C4-2B (cell line): ENCODE data around the gene AZIN2.

Experiments used
- H3K27ac ChIP-seq: fragments of 450-650 bp; 2 replicates; pipeline ENCODE4 v1.5.1; 2017
- ZFX ChIP-seq: fragments of 450-650 bp; IDR thresholded peaks from 2 replicates; pipeline ENCODE4 v1.6.1; 2017
- TF ChIP-seq, protein P1 (sequence below): fragments of 450-650 bp; conservative IDR thresholded peaks from 2 replicates; pipeline ENCODE4 v1.5.1; 2017; ENCODE audit warnings: mild to moderate bottlenecking

Gene AZIN2

DNA sequence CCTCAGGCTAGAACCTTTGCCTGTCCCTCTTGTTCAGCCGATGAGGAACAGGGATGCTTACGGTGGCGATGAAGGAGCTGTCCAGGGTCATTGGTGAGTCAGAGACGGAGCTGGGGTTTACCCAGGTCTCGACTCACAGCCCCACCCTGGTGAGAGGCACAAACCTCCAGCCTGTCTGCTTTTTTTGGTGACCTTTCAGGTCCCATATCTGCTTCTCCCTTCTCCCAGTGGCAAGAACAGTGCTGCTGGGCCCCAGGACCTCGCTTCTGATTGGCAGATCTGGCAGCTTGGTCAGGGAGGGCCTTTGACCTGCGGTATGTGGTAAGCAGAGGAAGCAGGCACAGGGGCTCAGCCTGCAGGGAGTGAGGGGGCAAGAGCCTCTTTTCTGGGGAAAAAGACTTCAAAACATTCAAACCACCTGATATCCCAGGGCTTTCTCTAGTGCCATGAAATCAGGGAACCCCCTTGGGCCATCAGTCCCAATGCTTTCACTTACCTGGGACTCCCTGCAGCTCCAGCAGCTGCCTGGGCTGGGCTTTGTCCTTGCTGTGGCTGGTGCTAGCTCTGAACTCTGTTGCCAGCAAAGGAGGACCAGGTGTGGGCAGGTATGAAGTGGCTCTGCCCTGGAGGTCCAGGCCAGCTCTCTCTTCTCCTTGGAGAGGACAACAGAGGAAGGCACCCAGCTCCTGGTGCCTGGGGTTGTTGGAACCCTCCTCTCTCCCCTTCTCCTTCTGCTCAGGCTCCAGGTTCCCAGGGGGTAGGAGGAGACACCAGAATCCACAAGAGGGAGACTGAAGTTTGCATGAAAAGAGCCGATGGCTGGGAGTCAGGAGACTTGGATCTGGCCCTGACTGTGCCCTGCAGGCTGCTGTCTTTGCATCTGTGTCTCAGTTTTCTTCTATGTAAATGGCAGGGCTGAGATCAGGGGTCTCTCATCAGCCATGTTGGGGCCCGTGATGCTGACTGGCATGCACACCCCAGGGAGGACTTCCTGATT is 59.5 kb downstream of the AZIN2 start:
- no peak overlapping the region for H3K27ac ChIP-seq
- no peak for TF ChIP-seq ZFX
- TF ChIP-seq, protein P1, sequence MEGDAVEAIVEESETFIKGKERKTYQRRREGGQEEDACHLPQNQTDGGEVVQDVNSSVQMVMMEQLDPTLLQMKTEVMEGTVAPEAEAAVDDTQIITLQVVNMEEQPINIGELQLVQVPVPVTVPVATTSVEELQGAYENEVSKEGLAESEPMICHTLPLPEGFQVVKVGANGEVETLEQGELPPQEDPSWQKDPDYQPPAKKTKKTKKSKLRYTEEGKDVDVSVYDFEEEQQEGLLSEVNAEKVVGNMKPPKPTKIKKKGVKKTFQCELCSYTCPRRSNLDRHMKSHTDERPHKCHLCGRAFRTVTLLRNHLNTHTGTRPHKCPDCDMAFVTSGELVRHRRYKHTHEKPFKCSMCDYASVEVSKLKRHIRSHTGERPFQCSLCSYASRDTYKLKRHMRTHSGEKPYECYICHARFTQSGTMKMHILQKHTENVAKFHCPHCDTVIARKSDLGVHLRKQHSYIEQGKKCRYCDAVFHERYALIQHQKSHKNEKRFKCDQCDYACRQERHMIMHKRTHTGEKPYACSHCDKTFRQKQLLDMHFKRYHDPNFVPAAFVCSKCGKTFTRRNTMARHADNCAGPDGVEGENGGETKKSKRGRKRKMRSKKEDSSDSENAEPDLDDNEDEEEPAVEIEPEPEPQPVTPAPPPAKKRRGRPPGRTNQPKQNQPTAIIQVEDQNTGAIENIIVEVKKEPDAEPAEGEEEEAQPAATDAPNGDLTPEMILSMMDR, result no peak

- TF ChIP-seq, protein P1, result no peak
- no peak overlapping the region for H3K27ac ChIP-seq
These were observed 60.3 kb downstream of the AZIN2 start for GRCh38 chr1:33141216-33141615.

- TF ChIP-seq, protein P1, result no peak
- TF ChIP-seq ZFX, result no peak
These were observed 60.8 kb downstream of the AZIN2 start for GRCh38 chr1:33141781-33142180.

DNA sequence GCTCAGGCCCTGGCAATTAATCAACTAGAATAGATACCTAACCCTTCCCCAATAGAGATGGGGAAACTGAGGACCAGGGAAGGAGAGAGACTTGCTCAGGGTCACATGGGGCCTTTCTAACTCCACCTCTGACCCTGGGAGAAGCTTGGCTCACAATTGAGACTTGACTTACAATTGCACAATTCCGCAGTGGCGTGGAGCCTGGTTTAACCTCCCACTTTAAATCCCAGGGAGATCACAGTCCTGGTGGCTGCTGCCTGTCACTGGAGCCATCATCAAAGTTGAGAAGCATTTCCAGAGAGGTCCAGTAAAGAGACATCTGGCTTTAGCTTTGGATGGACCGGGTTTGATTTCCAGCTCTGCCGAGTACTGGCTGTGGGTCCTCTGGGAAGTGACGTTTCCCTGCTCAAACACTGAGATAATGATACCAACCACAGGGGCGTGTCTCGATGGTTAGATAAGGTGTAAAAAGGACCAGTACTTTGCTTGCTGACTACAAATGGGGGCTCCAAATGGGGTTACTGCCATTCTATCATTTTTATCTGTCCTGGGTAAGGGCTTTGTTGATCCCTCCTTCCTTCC is 61.6 kb downstream of the AZIN2 start:
- no peak overlapping the region for H3K27ac ChIP-seq
- no peak for TF ChIP-seq ZFX
- TF ChIP-seq, protein P1, result no peak

More at GRCh38 chr1:33141781-33142180, 60.8 kb downstream of the AZIN2 start:
- H3K27ac ChIP-seq, result no peak overlapping the region

GRCh38 chr1:33143176-33143575 is 62.2 kb downstream of the AZIN2 start:
- TF ChIP-seq ZFX, result no peak
- TF ChIP-seq, protein P1, result no peak
- no peak overlapping the region for H3K27ac ChIP-seq

DNA sequence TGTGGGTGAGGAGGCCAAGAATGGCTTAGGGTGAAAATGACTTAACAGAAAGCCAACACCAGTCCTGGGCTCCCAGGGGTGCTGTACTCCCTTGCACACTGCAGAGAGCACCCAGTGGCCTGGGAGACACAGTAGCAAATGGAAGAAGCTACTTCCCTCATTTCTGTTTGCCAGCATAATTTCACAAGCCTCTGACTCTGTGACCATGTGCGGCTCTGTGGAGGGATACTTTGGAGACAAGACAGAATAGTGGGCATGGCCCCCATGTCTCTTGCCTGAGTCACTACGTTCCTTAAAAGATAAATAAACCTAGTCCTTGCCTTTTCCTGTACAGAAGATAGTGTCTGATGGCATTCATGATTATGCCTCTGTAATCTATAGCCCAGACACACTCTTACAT is 62.7 kb downstream of the AZIN2 start:
- H3K27ac ChIP-seq, result no peak overlapping the region
- no peak for TF ChIP-seq ZFX
- TF ChIP-seq, protein P1, result no peak

GRCh38 chr1:33146003-33146402 is 65.0 kb downstream of the AZIN2 start:
- no peak overlapping the region for H3K27ac ChIP-seq
- no peak for TF ChIP-seq ZFX
- TF ChIP-seq, protein P1, result no peak
